Measurements from ENCODE around the gene ADGRG2.
A peak's percentile ranks its signal among the peaks of the same experiment; 100 is the strongest.

ADGRG2 gene

GRCh38 chrX:18946157-18946556 lies 176.1 kb downstream of the ADGRG2 start:
- peak; percentile 70 for DNase-seq

- no peak for DNase-seq
Measured at GRCh38 chrX:18945483-18945882, 176.8 kb downstream of the ADGRG2 start.

DNA sequence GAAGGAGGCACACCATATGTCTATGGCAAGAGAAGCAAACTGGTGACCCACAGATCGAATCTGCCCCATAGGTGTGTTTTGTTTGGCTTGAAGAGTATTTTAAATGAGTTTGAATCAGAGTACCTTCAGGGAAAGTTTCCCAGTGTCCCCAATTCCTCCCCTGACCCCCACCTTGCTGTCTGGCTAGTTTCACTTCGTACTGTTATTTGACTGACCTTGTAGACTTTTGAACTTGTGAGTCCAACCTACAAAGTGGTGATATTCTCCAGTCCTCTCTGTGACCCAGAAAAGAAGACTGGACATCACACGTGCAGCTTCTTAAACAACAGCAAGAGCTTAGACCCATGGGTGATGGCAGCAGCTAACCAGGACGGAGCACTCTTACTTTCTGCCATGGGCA lies 177.8 kb downstream of the ADGRG2 start:
- no peak for DNase-seq

DNA sequence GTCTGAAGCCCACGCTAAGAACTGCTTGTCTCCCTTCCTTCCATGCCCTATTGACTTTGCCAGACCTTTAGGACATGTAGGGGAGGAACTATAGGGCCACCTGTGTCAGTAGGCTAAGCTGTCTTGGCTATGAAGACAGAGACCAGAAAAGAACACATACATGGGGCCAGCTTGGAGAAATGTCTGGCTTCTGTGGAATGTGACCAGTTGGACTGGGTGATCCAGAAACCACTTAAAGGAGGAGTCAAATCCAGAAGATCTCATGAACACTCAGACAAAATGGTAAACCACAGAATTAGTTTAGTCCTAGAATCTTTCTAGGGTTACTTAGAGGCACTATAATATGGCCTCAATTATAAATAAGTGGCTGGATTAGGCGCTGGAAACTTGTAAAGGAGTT lies 180.4 kb downstream of the ADGRG2 start:
- no peak for DNase-seq
